GM19372 (cell line): ENCODE results near the gene ARHGAP20.
"Not testable (repeated sequence)": the region's sequence is repeated elsewhere in the genome, so short reads cannot be mapped to it uniquely, and the experiment has no call there.

Experiments used
- ATAC-seq: cut with Tn5 transposase; IDR thresholded peaks from one replicate; pipeline ENCODE4 v1.9.1; 2021; ENCODE audit warnings: mild to moderate bottlenecking, low read depth, moderate library complexity; ENCODE audit not compliant: unreplicated experiment

The ARHGAP20 gene

GRCh38 chr11:110619366-110619765 lies 92.9 kb downstream of the ARHGAP20 start:
- ATAC-seq, result not testable (repeated sequence)

DNA sequence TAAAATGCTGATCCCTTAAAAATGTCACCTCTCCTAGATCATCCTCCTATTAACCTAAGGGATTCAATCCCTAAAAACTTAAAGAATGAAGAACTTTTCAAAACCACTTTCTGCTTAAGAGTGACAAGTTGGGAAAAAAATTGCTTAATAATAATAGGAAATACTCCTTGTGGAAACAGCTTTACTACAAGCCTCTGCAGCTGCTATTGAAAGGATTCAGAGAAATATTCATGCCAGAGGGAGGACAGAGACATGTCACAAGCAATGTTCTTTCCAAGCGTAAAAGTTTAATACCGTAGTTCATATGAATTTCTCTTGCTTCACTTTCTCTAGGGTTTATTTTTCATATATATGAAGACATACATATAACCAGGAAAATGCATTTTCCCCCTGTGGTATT lies 98.2 kb downstream of the ARHGAP20 start:
- no peak for ATAC-seq

GRCh38 chr11:110613197-110613918 lies 98.9 kb downstream of the ARHGAP20 start:
- no peak for ATAC-seq

DNA sequence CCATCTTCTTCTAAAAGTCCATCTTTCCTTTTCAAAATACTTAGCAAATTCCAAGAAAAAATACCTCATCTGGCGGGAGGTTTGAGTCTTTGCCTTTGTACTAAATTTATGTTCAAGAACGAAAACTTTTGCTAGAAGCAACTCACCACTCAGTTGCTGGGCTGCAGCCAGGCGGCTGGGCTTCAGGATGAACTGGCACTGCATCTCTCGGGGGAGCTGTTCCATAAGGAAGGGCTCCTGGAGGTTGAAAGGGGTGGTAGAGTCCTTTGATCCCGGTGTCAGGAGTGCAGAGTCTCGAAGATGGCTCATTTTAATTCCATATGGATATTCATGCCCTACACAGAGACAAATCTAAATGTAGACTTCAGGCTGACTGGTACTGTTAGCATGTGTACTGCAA lies 105.8 kb downstream of the ARHGAP20 start:
- no peak for ATAC-seq

GRCh38 chr11:110601936-110602335 lies 110.3 kb downstream of the ARHGAP20 start:
- no peak for ATAC-seq

DNA sequence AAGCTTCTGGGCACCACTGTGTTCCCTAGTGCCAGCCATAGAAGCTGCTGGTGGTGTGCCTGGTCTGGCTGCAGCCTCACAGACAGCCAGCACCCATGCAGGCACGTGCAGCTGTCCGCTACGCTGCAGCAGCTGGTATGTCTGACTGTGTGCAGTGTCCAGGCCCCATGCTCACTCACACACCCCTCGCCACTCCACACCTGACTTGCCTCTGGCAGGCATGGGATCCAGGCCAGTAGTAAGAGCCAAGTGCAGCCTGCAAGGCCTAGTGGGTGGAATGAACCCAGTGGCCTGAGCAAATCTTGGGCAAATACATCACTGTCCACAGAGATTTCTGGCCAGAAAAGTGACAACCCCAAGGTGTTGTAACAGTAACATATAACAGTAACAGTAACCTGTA lies 111.9 kb downstream of the ARHGAP20 start:
- ATAC-seq, result no peak

DNA sequence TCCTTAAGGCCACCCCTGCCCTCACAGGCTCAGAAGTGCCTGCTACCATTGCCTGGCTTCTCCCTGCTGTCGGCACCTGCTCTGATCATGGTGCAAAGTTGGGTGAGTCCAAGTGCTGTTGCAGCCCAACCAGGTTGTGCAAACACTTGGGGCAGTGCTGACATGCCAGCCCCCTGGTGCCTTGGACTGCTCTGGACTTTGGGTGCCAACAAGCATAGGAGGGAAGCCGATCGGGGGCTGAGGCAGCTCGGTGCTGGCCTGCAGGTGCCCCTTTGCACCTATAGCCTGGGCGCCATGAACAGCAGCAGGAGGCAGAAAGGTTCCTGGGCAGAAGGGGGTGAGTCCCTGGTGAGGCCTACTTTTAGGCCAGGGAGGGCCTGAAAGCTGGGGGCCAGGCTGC lies 113.0 kb downstream of the ARHGAP20 start:
- no peak for ATAC-seq

DNA sequence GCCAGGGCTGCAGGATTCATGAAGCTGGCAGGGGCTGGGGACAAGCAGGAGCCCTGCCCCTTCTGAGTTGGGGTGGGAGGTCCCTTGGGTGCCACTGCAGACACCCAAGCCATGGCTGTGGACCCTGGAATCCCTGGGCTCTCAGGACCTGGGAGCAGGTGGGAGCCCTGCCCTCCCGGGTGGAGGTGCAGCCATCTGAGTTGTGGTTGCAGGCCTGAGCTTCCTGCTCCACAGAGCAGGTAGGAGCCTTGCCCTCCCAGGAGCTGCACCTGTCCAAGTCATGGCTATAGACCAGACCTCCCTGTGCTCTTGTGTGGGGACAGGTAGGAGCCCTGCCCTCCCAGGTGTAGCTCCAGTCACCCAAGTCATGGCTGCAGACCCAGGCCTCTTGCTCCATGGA lies 113.5 kb downstream of the ARHGAP20 start:
- no peak for ATAC-seq

DNA sequence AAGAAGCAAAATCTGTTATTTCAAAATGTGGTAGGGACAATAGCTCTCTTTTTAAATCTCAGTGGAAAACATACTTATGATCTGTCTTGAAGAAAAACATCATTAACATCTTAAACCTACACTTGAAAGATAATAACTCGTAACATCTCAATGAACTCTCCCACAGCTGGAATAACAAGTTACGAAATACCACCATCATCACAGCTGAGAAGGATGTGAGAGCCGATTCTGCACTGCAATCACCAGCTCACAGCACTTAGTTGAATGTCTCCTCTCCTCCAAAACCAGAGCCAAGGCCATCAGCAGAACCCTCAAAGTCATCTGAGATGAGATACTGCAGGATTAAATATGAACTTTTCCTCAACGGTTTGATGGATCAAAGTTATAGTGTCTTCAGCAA lies 124.3 kb downstream of the ARHGAP20 start:
- no peak for ATAC-seq

GRCh38 chr11:110587129-110587528 lies 125.1 kb downstream of the ARHGAP20 start:
- ATAC-seq, result no peak

DNA sequence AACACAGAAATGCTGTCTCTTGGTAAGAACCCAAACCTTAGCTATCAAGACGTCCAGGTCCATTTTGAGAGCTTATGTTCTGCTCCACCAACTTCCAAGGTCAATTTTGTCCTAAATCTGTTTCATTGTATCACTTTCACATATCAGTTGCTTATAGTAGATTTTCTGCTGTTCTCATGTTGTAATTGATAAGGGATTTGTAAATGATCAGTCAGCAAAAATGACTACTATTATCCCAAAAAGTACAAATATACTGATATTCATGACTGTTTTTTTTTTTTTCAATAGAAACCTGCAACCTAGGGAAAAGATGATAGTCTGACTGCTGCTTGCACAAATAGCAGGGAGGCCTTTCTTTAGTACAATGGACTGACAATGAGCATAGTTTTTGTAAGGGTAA lies 128.1 kb downstream of the ARHGAP20 start:
- no peak for ATAC-seq

GRCh38 chr11:110582728-110583432 lies 129.4 kb downstream of the ARHGAP20 start:
- no peak for ATAC-seq

GRCh38 chr11:110580571-110580970 lies 131.7 kb downstream of the ARHGAP20 start:
- ATAC-seq, result no peak

- ATAC-seq, result no peak
These were observed 138.8 kb downstream of the ARHGAP20 start for GRCh38 chr11:110573411-110573810.

DNA sequence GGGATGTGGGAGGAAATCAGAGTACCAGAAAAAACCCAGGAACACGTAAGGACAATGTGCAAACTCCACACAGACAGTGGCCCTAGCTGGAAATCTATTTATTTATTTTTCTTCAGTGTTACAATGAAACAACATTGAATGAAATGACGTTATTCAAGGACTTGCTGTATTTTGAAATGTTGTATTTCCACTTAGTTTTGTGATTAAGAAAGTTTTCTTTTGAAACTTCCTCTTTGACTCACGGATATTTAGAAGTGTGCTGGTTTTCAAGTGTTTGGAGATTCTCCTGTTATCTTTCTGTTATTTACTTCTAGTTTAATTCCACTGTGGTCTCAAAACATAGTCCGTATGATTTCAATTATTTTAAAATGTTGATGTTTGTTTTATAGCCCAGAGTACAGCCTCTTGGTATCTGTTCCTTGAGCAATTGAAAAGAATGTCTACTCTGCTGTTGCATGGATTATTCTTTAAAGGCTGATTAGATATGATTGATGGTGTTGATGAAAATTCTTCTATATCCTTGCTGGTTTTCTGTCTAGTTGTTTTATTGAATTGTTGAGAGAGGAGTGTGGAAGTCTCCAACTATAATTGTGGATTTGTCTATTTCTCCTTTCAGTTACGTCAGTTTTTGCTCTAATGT lies 141.0 kb downstream of the ARHGAP20 start:
- ATAC-seq, result no peak

GRCh38 chr11:110566577-110566976 lies 145.7 kb downstream of the ARHGAP20 start:
- ATAC-seq, result no peak

- ATAC-seq, result no peak
These were observed 146.6 kb downstream of the ARHGAP20 start for GRCh38 chr11:110565357-110566336.

DNA sequence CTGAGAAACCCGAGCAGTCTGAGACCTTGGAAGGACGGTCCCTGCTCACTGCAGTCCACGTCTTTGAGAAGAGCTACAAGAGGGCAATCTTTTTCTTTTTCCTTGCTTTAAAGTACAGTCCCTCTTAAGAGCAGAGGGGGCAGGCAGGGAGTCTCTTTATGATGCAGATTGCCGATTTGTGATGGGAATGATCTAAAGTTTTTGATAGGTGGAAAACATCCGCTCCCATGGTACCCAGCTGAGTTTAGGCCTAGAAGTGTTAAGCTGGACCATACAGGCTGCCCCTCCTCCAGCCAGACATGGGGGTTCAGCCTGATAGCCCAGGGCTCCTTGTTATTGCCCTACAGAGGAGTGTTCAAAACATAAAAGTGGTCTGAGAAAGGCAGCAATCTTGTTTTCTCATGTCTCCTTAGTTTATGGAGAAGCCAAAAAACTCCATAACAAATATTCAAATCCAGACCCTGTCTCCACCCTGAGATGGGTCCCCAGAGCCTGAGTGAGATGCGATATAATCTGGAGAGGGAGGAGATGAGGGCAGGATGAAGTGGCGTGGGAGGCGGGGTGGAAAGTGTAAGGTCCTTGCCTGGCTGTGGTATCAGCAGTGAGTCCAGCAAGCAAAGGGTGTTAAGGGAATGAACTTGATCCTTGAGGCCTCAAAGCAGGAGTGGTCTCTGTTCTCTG lies 147.4 kb downstream of the ARHGAP20 start:
- no peak for ATAC-seq

GRCh38 chr11:110544779-110545178 lies 167.5 kb downstream of the ARHGAP20 start:
- no peak for ATAC-seq

DNA sequence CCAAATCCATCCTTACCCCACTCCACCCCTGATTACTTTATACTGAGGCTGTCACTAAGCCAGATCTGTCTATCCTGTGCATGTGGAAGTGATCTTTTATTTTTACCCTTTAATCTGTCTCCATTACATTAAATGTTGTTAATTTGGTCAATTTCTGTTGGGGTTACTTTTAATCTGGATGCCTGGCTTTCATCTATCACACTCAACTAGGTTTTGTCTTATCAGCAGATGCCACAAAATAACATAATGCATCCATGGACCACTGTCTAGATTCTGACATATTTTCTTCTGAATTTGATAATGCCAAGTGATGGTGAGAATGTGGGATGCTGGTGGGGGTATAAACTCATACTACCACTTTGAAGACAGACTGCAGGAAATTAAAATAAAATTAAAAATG lies 174.1 kb downstream of the ARHGAP20 start:
- no peak for ATAC-seq
